Hippocampal formation (tissue), 2 donors: Measurements from ENCODE around the gene KSR2.
"Not testable (repeated sequence)": the region's sequence is repeated elsewhere in the genome, so short reads cannot be mapped to it uniquely, and the experiment has no call there.

Experiments used
- DNase-seq, 2 donors: peaks; one replicate each; lab custom pipeline; 2025; lab: John Stamatoyannopoulos, UW

The KSR2 gene

GRCh38 chr12:117761528-117762100 lies 207.2 kb downstream of the KSR2 start:
- no peak for DNase-seq

- no peak for DNase-seq
Observed at GRCh38 chr12:117760990-117761389, 207.8 kb downstream of the KSR2 start.

- no peak for DNase-seq
Observed at GRCh38 chr12:117750657-117751056, 218.1 kb downstream of the KSR2 start.

GRCh38 chr12:117749431-117749830 lies 219.4 kb downstream of the KSR2 start:
- DNase-seq = no peak

GRCh38 chr12:117746358-117746757 lies 222.4 kb downstream of the KSR2 start:
- not testable (repeated sequence) for DNase-seq

- no peak for DNase-seq
Observed at GRCh38 chr12:117744418-117744817, 224.4 kb downstream of the KSR2 start.

- DNase-seq = no peak
Observed at GRCh38 chr12:117743761-117744160, 225.0 kb downstream of the KSR2 start.

- no peak for DNase-seq
Observed at GRCh38 chr12:117742721-117743120, 226.1 kb downstream of the KSR2 start.

GRCh38 chr12:117738233-117738632 lies 230.6 kb downstream of the KSR2 start:
- no peak for DNase-seq

- no peak for DNase-seq
Observed at GRCh38 chr12:117733549-117733805, 235.3 kb downstream of the KSR2 start.

GRCh38 chr12:117732761-117733548 lies 235.8 kb downstream of the KSR2 start:
- DNase-seq = no peak

GRCh38 chr12:117731131-117731530 lies 237.7 kb downstream of the KSR2 start:
- not testable (repeated sequence) for DNase-seq

GRCh38 chr12:117727301-117727700 lies 241.5 kb downstream of the KSR2 start:
- DNase-seq = no peak

GRCh38 chr12:117724543-117724942 lies 244.2 kb downstream of the KSR2 start:
- no peak for DNase-seq

- no peak for DNase-seq
Observed at GRCh38 chr12:117718559-117718958, 250.2 kb downstream of the KSR2 start.

- no peak for DNase-seq
Observed at GRCh38 chr12:117718141-117718540, 250.6 kb downstream of the KSR2 start.

GRCh38 chr12:117714203-117714602 lies 254.6 kb downstream of the KSR2 start:
- no peak for DNase-seq

- no peak for DNase-seq
Observed at GRCh38 chr12:117710121-117710520, 258.7 kb downstream of the KSR2 start.

GRCh38 chr12:117707861-117708260 lies 260.9 kb downstream of the KSR2 start:
- no peak for DNase-seq

GRCh38 chr12:117703584-117703983 lies 265.2 kb downstream of the KSR2 start:
- no peak for DNase-seq

- DNase-seq = no peak
Observed at GRCh38 chr12:117702741-117703140, 266.0 kb downstream of the KSR2 start.

GRCh38 chr12:117699575-117699974 lies 269.2 kb downstream of the KSR2 start:
- DNase-seq = no peak

GRCh38 chr12:117699118-117699517 lies 269.7 kb downstream of the KSR2 start:
- DNase-seq = no peak

GRCh38 chr12:117695956-117696355 lies 272.8 kb downstream of the KSR2 start:
- no peak for DNase-seq
